ENCODE results near the gene FBXL20.

DNA sequence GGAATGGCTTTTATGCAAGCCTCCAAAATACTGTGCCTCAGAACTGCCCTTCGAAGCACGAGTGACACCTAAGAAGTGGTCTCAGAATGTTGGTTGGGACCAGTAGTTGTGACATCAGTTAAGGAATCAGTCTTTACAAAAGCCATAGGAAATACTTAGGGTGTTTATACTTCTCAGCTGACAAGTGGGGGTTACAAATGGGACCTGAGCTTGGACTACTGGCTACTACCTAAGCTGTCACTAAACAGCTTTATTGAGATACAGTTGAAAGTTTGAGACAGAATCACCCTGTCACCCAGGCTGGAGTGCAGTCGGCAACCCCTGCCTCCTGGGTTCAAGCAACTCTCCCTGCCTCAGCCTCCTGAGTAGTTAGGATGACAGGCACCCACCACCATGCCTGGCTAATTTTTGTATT lies 196.3 kb downstream of the FBXL20 start:
- no peak for TF ChIP-seq EZH2 (IDR thresholded peaks at IDR 0.05; ENCODE audit: borderline replicate concordance, low read depth, low read length)
- no peak for TF ChIP-seq MEF2D (tag; conservative IDR thresholded peaks at IDR 0.05; ENCODE audit: low read depth)
- TF ChIP-seq CBFA2T2 (conservative IDR thresholded peaks at IDR 0.05), result no peak
- TF ChIP-seq ZNF232 (CRISPR knock-in tag; IDR thresholded peaks at IDR 0.05), result no peak
